ENCODE data around the gene RREB1.

- TF ChIP-seq POLR2A (IDR thresholded peaks at IDR 0.05): no peak
- TF ChIP-seq CTCF (IDR thresholded peaks at IDR 0.05): no peak
Observed at GRCh38 chr6:7198833-7199800, 91.4 kb downstream of the RREB1 start.

Measured in lower leg skin (tissue), 3 donors.